Measurements from ENCODE around the gene PCNP.

DNA sequence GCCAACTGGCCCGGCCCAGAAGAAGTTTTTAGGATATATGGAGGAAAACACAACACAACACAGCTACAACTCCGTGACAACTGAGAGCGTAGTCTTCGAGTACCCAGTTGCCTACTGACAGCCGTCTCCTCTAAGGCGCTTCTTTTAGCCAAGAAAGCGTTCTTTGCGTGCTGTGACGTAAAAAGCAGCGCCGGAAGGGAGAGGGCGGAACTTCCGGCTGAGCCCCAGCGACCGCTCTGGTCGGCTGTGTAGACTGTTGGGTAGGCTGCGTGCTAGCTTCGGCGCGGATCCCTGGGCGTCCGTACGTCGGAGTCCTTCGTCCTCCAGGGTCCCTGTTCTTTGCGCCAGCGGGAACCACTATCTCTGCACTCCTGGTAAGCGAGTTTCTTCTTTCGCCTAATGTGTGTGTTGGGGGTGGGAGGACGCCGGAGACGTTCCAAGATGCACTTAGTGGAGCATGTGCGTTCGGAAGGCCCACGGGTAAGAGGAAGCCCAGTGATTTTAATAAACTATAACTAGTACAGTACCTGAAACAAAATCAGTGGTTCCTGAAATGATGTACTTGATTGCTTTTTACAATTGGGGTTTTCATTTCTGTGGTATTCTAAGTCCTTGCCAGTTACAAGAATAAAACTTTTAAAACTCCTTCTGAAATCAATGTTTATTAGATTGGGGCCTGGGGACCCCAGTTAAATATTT, 12.2 kb upstream of the PCNP start, which contains the start of gene TRMT10C:
- TF ChIP-seq, protein P1, sequence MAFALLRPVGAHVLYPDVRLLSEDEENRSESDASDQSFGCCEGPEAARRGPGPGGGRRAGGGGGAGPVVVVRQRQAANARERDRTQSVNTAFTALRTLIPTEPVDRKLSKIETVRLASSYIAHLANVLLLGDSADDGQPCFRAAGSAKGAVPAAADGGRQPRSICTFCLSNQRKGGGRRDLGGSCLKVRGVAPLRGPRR (CRISPR knock-in tag; IDR thresholded peaks at IDR 0.05), result no peak
- TF ChIP-seq ZNF444 (CRISPR knock-in tag; IDR thresholded peaks at IDR 0.05) (no peak), THRAP3 (IDR thresholded peaks at IDR 0.05; ENCODE audit: borderline replicate concordance) (no peak), ZNF175 (CRISPR knock-in tag; IDR thresholded peaks at IDR 0.05; ENCODE audit: low read depth) (no peak), ZNF77 (CRISPR knock-in tag; IDR thresholded peaks at IDR 0.05) (no peak), ARNT (IDR thresholded peaks at IDR 0.05) (no peak), RAD21 (CRISPR knock-in tag; conservative IDR thresholded peaks at IDR 0.05 in 1 of 2, IDR thresholded peaks at IDR 0.05 in 1 of 2) (0 out of 4 replicates have a peak, but pooled peaks of 1 of the 2 experiments have one; percentile 3), GABPA (tag; conservative IDR thresholded peaks at IDR 0.05; ENCODE audit: low read depth) (peak; percentile 97), FOXK2 (conservative IDR thresholded peaks at IDR 0.05 in 1 of 2, IDR thresholded peaks at IDR 0.05 in 1 of 2; ENCODE audit: low read depth in 2 of 2) (peak; percentile 66; a peak in 3 of 4 replicates), ZBTB49 (CRISPR knock-in tag; IDR thresholded peaks at IDR 0.05; ENCODE audit: borderline replicate concordance) (no peak), HMG20B (CRISPR knock-in tag; IDR thresholded peaks at IDR 0.05) (no peak), YY1 (IDR thresholded peaks at IDR 0.05; ENCODE audit: borderline replicate concordance in 1 of 3, control insufficient read depth in 1 of 3, extremely low read depth in 1 of 3, insufficient read depth in 3 of 3, insufficient read length in 1 of 3, insufficient replicate concordance in 2 of 3, low read depth in 1 of 3, low read length in 2 of 3) (peak in 2 of 3 experiments; percentile 38 to 51)
- TF ChIP-seq, protein P2, sequence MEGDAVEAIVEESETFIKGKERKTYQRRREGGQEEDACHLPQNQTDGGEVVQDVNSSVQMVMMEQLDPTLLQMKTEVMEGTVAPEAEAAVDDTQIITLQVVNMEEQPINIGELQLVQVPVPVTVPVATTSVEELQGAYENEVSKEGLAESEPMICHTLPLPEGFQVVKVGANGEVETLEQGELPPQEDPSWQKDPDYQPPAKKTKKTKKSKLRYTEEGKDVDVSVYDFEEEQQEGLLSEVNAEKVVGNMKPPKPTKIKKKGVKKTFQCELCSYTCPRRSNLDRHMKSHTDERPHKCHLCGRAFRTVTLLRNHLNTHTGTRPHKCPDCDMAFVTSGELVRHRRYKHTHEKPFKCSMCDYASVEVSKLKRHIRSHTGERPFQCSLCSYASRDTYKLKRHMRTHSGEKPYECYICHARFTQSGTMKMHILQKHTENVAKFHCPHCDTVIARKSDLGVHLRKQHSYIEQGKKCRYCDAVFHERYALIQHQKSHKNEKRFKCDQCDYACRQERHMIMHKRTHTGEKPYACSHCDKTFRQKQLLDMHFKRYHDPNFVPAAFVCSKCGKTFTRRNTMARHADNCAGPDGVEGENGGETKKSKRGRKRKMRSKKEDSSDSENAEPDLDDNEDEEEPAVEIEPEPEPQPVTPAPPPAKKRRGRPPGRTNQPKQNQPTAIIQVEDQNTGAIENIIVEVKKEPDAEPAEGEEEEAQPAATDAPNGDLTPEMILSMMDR (IDR thresholded peaks at IDR 0.05 in 2 of 3, conservative IDR thresholded peaks at IDR 0.05 in 1 of 3; ENCODE audit: insufficient read depth in 2 of 3, low read depth in 1 of 3, low read length in 3 of 3), result no peak
- TF ChIP-seq, protein P3, sequence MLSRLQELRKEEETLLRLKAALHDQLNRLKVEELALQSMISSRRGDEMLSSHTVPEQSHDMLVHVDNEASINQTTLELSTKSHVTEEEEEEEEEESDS (CRISPR knock-in tag; IDR thresholded peaks at IDR 0.05), result no peak

Measured in K562 (cell line).